ENCODE results near the gene RASSF7. TPM values are rescaled to one million over a fixed set of nuclear protein-coding genes. Genes with fewer than 3 reads are reported as not detected.

The RASSF7 gene
- total RNA-seq, 1 experiment from 2014 or later, result 58.6 TPM

- H3K4me3 ChIP-seq (ENCODE audit: low read length), result no peak overlapping the region
- H3F3A ChIP-seq (ENCODE audit: low read length, unreplicated experiment), result no peaks in the 10 kb centered on the region
- peaks cover 2% of the 10 kb centered on the region; the same call in 1 of the 2 replicates for H3K36me3 ChIP-seq (ENCODE audit: low read depth, low read length)
- ATAC-seq (peak; percentile 100), DNase-seq (peak; percentile 95)
- no peaks in the 10 kb centered on the region for H3K79me2 ChIP-seq (ENCODE audit: low read length)
- POLR2A ChIA-PET (ENCODE audit: unreplicated experiment), result no interaction called here
- H3K9me2 ChIP-seq (replicated peaks; ENCODE audit: low read length), result no peaks in the 10 kb centered on the region
- no peak overlapping the region for H3K4me2 ChIP-seq (ENCODE audit: low read length)
- intact Hi-C loops (cut with micrococcal nuclease), result loop anchor here (1.0 kb wide), 1 partner anchor 11 kb away; the partner anchor contains the start of gene RNH1
- H3K27me3 ChIP-seq (ENCODE audit: low read length), result no peaks in the 10 kb centered on the region
- H3K4me1 ChIP-seq (ENCODE audit: insufficient read depth, low read length), result no peaks in the 10 kb centered on the region
- no TSS peak for BruUV-seq (replicated peaks)
- TF ChIP-seq CTCF (conservative IDR thresholded peaks at IDR 0.05; ENCODE audit: low read depth, low read length) (peak; percentile 91), EZH2 (IDR thresholded peaks at IDR 0.05; ENCODE audit: low read length, unreplicated experiment) (no peak), EZH2phosphoT487 (IDR thresholded peaks at IDR 0.05; ENCODE audit: borderline replicate concordance, low read length) (0 out of 2 replicates have a peak, but pooled peaks have one; percentile 49)
- H3K27ac ChIP-seq (ENCODE audit: low read length), result peak overlapping the region; percentile 51
- CTCF ChIA-PET, result interaction anchor here (0.6 to 0.8 kb wide), 6 partner anchors 12 to 111 kb away, joined by 3 to 7 read pairs (median 3); partner anchors contain the start of gene PTDSS2
- no peaks in the 10 kb centered on the region for H4K20me1 ChIP-seq (ENCODE audit: low read length)
- H3K9me3 ChIP-seq (ENCODE audit: low read length), result no peaks in the 10 kb centered on the region
- H3K9ac ChIP-seq (ENCODE audit: low read length), result no peak overlapping the region
- H2AFZ ChIP-seq (ENCODE audit: low read length), result peak overlapping the region; percentile 63; the same call in 1 of the 2 replicates
Observed at GRCh38 chr11:518463-519202, 42.1 kb upstream of the RASSF7 start.

- intact Hi-C loops (cut with micrococcal nuclease), result no loop called here
- CTCF ChIA-PET, result no interaction called here
Observed at GRCh38 chr11:520428-521176, 40.2 kb upstream of the RASSF7 start.

More at GRCh38 chr11:520428-521176, 40.2 kb upstream of the RASSF7 start:
- Histone ChIP-seq H3K79me2 (ENCODE audit: low read length) (no peaks in the 10 kb centered on the region), H3K4me1 (ENCODE audit: insufficient read depth, low read length) (no peaks in the 10 kb centered on the region), H3K4me2 (ENCODE audit: low read length) (no peak overlapping the region), H3K36me3 (ENCODE audit: low read depth, low read length) (0 out of 2 replicates have a peak, but pooled peaks cover 2% of the 10 kb centered on the region), H3K9me3 (ENCODE audit: low read length) (no peaks in the 10 kb centered on the region), H3K9ac (ENCODE audit: low read length) (no peak overlapping the region), H2AFZ (ENCODE audit: low read length) (no peak overlapping the region), H3K4me3 (ENCODE audit: low read length) (no peak overlapping the region), H3K9me2 (replicated peaks; ENCODE audit: low read length) (no peaks in the 10 kb centered on the region), H3F3A (ENCODE audit: low read length, unreplicated experiment) (no peaks in the 10 kb centered on the region), H3K27ac (ENCODE audit: low read length) (no peak overlapping the region), H4K20me1 (ENCODE audit: low read length) (no peaks in the 10 kb centered on the region), H3K27me3 (ENCODE audit: low read length) (no peaks in the 10 kb centered on the region)
- BruUV-seq (replicated peaks), result no TSS peak
- no peak for TF ChIP-seq EZH2 (IDR thresholded peaks at IDR 0.05; ENCODE audit: low read length, unreplicated experiment)
- TF ChIP-seq EZH2phosphoT487 (IDR thresholded peaks at IDR 0.05; ENCODE audit: borderline replicate concordance, low read length), result no peak
- TF ChIP-seq CTCF (conservative IDR thresholded peaks at IDR 0.05; ENCODE audit: low read depth, low read length), result no peak
- POLR2A ChIA-PET (ENCODE audit: unreplicated experiment), result no interaction called here
- no peak for ATAC-seq
- DNase-seq, result no peak
